HG02642 (cell line): ENCODE measurements around the gene PPP2R5A.
"Not testable (repeated sequence)": the region's sequence is repeated elsewhere in the genome, so short reads cannot be mapped to it uniquely, and the experiment has no call there.

Experiments
- ATAC-seq: cut with Tn5 transposase; IDR thresholded peaks from one replicate; pipeline ENCODE4 v1.9.1; 2021; ENCODE audit warnings: mild to moderate bottlenecking; ENCODE audit not compliant: unreplicated experiment, poor library complexity

The PPP2R5A gene

DNA sequence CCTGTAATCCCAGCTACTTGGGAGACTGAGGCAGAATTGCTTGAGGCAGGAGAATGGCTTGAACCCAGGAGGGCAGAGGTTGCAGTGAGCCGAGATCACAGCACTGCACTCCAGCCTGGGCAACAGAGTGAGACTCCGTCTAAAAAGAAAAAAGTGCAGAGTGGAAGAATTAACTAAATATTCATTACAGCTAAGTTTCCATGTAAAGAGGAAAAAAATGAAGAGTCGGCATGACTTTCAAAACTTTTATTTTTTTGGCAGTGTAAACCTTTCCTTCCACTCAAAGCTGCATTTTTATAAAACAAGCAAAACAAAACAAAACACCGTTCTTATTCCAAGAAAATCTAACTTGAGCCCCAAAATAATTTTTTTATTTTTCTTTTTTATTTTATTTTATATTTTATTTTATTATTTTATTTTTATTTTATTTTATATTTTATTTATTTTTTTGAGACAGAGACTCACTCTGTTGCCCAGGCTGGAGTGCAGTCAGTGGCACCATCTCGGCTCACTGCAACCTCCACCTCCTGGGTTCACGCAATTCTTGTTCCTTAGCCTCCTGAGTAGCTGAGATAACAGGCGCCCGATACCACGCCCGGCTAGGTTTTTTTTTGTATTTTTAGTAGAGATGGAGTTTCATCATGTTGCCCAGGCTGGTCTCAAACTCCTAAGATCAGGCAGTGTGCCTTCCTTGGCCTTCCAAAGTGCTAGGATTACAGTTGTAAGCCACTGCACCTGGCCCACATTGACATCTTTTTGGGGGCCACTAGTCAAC is 66.6 kb downstream of the PPP2R5A start:
- ATAC-seq: no peak

DNA sequence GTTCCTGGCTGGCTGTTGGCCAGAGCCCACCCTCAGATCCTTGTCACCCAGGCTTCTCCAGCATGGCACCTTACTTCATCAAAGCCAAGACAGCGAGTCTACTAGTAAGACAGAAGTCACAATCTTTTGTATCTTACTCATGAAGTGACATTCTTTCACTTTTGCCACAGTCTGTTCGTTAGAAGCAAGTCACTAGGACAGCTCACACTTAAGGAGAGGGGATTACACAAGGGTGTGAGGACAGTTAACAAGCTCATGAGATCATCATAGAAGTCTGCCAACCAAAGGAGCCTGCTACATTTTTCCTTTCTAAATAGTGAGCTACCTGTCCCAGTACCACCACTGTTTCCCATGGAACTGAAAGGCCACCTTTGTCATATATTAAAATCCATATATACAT is 68.0 kb downstream of the PPP2R5A start:
- no peak for ATAC-seq

DNA sequence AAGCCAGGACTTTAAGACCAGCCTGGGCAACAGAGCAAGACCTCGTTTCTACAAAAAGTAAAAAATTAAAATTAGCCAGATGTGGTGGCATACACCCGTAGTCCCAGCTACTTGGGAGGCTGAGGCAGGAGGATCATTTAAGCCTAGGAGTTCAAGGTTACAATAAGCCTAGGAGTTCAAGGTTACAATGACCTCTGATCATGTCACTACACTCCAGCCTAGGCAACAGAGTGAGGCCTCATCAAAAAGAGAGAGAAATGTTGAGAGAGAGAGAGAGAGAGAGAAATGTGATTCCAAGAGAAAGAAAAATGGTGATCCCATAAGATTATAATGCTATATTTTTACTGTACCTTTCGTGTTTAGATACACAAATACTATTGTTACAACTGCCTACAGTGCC is 69.3 kb downstream of the PPP2R5A start:
- ATAC-seq: no peak

DNA sequence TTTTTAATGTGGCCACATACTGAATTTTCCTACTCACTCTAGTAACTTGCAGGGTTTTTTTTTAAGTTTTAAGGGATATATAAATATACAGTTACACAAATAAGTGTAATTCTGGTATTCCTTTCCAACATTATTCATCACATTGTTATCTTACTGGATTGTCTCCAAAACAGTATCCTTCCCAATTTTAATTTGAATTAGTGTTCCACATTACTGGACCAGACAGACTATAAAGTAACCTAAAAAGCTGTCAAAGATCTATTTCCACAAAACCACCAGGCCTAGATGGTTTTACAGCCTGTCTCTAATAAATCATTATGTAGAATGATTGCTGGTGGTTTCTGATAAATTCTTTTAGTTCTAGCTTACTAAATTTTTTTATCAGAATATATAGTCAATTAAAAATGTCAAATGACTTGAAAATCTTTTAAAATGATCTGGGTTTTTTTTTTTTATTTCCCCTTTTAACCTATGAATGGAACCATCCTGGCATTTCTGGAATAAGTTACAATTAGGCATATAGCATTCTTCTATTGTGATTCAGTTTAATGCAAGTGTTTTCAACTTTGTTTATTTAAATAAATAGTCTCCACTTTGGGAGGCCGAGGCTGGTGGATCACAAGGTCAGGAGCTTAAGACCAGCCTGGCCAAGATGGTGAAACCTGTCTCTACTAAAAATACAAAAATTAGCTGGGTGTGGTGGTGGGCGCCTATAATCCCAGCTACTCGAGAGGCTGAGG is 70.2 kb downstream of the PPP2R5A start:
- no peak for ATAC-seq

DNA sequence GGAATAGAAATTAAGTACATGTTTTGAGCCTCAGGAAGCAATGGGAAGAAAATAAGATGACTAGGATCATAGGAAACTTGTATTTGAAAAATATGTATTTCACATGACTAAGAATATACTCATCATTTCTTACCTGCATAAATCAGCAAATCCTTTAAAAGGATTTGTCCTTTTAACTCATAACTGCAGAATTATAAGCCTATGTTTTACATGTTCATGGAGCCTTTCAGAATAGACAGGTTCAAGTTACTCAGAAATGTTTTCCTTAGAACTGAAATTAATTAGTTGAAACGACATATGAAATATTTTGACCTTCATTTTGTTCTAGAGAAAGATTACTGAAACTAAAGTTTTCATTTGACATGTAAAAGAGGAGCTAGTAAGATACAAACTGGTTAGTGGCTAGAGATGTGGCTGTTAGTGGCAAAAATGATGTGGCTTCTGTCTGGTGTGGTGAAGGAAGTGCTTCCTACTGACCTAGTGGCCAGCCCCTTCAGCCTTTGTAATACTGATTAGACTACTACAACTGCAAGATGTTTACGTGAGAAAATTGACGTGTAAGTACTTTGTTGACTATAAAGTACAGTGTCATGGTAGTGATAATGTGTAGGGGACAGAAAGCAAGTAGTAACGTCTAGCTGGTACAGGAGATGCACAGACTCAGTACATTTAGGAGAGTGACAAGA is 74.7 kb downstream of the PPP2R5A start:
- ATAC-seq: no peak

DNA sequence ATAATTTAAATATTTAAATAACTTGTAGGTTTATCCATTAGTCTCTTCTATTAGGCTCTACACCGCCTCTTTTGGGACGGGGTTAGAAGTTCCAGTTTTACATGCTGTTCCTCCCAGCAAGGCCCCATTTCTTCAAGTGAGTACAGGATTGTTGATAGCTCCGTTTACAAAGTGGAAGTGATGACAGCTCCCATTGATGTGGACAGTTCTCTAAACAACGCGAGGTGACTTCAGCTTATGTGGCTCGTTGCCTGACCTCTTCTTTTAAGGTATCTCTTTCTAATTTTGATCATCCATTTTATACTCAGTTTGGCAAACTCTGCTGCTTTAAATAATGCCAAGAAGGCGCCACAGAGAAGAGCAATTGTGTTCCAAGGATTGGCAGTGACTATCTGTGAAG is 79.8 kb downstream of the PPP2R5A start:
- no peak for ATAC-seq

DNA sequence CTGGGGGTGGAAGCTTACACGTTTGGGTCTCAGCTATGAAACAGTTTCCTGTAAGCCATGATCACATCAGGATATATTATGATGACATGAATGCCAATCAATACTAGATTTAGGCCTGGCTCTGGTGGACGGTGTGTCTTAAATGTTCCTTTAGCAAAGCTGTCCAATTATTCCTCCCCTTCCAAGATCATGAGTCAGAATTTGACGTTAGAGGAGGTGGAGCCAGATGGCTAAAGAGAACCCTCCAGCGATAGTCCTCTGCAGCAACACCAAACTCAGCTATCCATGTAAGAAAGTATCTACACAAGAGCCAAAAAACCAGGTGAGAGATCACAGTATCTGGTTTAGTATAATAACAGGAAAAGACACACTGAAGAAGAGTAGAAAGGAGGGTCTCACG is 81.7 kb downstream of the PPP2R5A start:
- ATAC-seq: no peak

DNA sequence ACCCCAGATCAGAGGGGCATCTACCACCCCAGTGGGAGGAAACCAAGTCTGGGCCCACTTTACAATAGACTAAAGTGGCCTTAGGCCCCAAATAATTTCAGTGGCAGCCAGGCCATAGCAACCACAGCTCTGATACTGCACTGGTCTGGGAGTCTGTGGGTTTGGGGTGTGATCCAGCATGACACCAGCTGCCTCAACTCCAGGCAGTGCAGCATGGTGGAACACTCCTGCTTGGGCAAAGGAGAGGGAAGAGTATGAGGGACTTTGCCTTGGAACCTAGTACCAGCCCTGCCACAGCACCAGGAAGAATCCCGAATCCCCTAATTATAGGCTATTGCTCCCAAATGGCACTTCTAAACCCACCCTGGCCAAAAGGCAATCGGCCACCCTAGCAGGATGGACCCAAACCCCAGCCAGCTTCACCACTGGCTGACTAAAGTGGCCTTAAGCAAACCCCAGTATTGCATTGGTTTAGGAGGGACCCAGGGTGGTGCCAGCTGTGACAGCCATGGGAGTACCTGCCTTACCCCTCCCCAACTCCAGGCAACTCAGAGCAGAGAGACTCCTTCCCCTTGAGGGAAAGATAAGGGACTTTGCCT is 82.4 kb downstream of the PPP2R5A start:
- ATAC-seq: no peak

DNA sequence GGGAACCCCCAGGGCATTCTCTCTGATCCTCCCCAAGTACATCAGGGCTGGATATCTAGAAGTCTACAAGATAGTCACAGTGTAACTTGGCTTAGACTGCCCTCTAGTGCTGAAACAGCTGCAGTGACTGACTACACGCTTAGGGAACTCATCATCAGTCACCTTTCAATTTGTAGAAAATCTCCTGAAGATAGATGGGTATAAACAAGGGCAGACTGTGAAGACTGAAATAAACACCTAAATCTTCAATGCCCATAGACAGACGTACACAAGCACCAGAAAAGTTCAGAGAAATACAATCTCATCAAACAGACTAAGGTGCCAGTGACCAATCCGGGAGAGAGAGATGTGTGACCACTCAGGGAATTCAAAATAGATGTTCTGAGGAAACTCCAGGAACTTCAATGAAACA is 82.9 kb downstream of the PPP2R5A start:
- peak; percentile 71 for ATAC-seq

DNA sequence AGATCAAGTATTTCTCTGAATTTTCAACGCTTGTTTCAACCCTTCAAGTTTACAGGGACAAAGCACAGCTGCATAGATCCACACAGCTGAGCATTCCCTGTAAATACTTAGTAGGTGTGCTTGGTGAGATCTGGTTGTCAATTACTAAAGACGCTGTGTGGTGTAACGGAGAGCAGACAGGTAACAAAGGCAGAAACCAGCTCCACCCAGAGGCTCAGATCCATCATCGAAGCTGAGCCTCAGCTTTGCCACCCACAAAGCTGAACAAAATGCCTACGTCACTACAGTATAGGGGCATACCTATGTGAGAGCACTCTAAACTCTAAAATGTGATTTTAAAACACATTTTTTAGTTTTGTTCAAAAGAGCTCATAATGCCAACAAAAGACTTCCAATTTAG is 90.8 kb downstream of the PPP2R5A start:
- ATAC-seq: no peak

DNA sequence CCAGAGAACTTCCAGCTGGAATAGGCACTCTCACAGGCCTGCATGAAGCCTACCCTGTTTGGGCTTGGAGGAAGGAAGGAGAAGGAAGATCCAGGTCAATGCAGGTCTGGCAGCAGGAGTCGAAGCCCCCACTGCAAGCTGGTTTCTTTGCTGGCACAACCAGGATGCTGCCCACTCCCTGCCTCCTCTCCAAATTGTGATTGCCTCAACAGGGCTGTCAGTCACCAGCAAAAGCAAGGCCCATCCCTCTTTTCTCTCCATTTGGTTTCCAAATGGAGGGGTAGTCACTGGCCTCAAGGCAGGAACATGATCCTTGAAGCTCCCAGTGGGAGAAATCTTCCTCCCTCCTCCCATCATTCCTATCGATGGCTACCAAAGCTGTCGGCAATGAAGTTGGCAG is 92.4 kb downstream of the PPP2R5A start:
- no peak for ATAC-seq

DNA sequence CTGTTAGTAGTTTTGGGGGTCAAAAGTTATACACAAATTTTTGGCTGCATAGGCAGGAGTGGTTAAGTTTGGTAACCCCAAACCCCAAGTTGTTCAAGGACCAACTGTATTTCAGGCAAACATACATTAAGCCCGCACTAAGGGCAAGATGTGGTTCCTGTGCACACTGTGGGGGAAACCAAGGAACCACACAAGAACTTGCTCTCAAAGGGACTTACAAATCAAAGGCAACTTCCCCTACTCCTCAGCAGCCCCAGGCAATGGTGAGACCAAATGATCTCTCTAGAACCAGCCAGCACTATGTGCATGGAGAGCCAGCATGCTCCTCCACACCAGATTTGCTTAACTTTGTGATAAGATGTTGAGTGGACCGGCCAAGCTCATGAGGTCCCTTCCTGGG is 94.2 kb downstream of the PPP2R5A start:
- no peak for ATAC-seq

DNA sequence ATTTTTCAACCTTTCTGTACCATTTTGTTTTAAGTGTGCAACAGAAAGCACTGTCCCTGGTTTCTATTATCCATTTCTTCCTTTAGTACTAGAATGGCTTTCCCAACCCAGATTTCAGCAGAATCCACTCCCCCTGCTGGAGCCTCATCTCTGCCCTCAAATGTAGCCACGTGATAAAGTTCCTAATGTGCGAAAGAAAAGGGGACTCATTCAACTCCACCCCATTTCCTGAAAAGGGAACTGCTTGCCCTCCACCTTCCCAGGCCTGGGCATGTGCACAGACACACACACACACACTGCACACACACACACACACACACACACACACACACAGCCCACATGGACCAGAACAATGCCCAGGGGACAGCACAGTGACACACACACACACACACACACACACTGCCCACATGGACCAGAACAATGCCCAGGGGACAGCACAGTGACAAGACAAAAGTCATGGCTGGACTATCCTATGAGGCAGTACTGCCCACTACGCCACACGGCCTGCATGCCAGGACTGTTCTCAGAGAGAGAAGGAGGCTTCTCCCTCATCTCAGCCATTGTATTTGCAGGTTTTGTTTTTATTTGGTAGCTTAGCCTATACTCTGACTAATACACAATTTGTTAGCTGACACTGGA is 96.3 kb downstream of the PPP2R5A start:
- ATAC-seq: no peak

DNA sequence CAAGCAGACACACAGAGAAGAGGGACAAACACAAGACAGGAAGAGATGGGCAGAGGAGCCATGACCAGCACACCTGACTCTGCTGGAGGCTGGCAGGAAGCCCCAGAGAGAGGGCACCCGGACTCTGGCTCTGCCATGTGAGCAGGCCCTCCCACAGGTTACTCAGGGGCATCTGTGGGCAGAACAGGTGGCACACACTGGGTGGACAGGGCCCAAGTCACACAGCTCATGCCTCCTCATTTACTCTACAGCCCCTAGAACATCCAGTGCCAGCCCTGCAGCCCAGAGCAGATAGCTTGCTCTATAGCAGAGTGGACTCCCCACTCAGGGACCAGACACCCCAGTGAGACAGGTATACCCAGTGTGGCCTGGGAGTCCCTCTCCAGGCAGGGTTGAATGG is 100.8 kb downstream of the PPP2R5A start:
- ATAC-seq: no peak

DNA sequence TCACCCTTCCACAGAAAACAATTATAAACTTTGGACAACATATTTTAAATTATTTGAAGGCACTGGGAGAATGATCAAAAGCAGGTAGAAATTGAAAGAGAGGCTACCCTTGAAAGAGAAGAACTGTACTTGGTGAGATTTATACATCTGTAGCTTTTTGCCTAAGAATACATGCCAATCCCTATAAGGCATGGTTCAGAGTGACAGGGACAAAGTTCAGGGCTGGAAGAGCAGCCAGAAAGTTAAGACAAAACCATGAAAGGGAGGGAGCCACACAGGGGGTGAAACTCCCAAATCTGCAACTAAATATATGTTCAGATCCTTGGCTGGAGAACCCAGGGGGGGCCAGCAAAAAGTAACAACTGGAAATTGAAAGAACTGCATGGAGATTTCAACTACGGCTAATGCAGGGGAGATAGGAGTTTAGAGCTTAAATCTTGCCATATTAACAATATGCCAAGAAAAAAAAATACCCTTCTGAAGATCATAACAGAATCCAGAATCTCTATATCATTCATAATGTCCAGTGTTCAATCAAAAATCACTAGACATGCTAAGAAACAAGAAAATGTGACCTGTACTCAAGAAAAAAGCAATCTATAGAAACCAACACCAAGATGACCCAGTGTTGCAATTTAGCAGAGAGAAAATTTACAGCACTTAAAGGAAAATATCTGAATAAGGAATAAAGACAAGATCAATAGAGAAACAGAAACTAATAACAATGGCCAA is 103.9 kb downstream of the PPP2R5A start:
- no peak for ATAC-seq

DNA sequence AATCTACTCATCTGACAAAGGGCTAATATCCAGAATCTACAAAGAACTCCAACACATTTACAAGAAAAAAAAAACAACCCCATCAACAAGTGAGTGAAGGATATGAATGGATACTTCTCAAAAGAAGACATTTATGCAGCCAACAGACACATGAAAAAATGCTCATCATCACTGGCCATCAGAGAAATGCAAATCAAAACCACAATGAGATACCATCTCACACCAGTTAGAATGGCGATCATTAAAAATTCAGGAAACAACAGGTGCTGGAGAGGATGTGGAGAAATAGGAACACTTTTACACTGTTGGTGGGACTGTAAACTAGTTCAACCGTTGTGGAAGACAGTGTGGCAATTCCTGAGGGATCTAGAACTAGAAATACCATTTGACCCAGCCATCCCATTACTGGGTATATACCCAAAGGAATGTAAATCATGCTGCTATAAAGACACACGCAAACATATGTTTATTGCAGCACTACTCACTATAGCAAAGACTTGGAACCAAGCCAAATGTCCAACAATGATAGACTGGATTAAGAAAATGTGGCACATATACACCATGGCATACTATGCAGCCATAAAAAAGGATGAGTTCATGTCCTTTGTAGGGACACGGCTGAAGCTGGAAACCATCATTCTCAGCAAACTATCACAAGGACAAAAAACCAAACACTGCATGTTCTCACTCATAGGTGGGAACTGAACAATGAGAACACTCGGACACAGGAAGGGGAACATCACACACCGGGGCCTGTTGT is 110.6 kb downstream of the PPP2R5A start:
- not testable (repeated sequence) for ATAC-seq

DNA sequence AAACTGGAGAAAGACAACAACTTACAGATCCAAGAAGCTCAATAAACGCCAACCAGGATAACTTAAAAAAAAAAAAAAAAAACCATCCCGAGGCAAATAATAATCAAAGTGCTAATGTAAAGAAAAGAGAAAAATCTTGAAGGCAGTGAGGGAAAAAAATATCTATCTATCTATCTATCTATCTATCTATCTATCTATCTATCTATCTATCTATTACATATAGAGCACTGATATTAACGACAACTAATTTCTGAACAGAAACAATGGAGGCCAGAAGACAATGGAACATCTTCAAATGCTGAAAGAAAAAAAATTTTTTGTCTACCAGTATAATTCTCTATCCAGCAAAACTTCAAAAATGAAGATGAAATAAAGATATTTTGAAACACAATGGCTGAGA is 111.4 kb downstream of the PPP2R5A start:
- ATAC-seq: no peak

DNA sequence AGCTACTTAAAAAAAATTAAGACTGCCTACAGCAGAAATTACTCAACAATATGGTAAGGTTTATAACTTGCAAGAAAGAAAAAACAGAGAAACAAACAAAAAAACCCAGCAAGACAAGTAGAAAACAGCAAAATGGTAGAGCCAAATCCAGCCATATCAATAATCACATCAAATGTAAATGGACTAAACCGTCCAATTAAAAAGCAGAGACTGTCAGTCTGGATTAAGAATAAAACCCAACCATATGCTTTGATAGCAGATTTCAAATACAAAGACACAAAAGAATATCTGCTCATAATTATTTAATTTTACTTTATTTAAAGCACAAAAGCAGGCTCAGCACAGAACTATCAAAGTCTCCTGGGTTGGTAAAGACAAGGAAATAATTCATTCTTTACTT is 112.0 kb downstream of the PPP2R5A start:
- ATAC-seq: no peak

DNA sequence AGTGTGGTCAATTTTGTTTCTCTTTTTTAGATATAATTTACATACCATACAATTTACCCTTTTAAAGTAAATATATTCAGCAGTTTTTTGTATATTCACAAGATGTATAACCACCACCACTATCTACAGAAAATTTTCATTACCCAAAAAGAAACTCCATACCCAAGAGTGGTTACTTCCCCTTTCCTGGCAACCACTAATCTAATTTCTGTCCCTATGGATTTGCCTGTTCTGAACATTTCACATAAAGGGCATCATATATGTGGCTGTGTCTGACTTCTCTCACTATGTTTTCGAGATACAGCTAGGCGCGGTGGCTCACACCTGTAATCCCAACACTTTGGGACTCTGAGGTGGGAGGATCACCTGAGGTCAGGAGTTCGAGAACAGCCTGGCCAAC is 115.8 kb downstream of the PPP2R5A start:
- no peak for ATAC-seq
